Right ventricle myocardium inferior (tissue), 1 donor: ENCODE results near the gene SPAAR. TPM values are rescaled to one million over a fixed set of nuclear protein-coding genes. Genes with fewer than 3 reads are reported as not detected.
A peak's percentile ranks its signal among the peaks of the same experiment; 100 is the strongest.
"Not testable (repeated sequence)": the region's sequence is repeated elsewhere in the genome, so short reads cannot be mapped to it uniquely, and the experiment has no call there.

Experiments used
- ATAC-seq: fragments of 200-7000 bp; cut with Tn5 transposase; one replicate; pipeline ENCODE4 v1.9.1; 2020; ENCODE audit warnings: mild to moderate bottlenecking, moderate library complexity
- DNase-seq: peaks from one replicate; pipeline ENCODE4 v3.0.0; 2021; ENCODE audit errors: missing footprints
- intact Hi-C: fragments of 100-400 bp; cut with DNase I; formaldehyde crosslinking; loops from one replicate; pipeline ENCODE4 v1.11.0; 2022
- total RNA-seq: library from RNA; stranded (reverse); fragmentation: NEBNext Ultra II Directional; extraction: Animal tissue kit (Norgen Biotek cat#: 25700); gene quantifications from one replicate; pipeline ENCODE4 v1.2.1, GENCODE V29; 2021
- donor health status: DM: no; HTN: yes; CAD: no; lungs with severe emphysema.

The SPAAR gene
- total RNA-seq, 1 donor from 2014 or later: 9.6 TPM

GRCh38 chr9:35897376-35898099 lies 11.8 kb upstream of the SPAAR start:
- DNase-seq, ATAC-seq, intact Hi-C loops: not testable (repeated sequence)

- no peak for ATAC-seq
- DNase-seq: no peak
- intact Hi-C loops: no loop called here
Measured at GRCh38 chr9:35898337-35898736, 11.0 kb upstream of the SPAAR start.

GRCh38 chr9:35899021-35899420 lies 10.3 kb upstream of the SPAAR start:
- DNase-seq (no peak), ATAC-seq (no peak)
- intact Hi-C loops: no loop called here

DNA sequence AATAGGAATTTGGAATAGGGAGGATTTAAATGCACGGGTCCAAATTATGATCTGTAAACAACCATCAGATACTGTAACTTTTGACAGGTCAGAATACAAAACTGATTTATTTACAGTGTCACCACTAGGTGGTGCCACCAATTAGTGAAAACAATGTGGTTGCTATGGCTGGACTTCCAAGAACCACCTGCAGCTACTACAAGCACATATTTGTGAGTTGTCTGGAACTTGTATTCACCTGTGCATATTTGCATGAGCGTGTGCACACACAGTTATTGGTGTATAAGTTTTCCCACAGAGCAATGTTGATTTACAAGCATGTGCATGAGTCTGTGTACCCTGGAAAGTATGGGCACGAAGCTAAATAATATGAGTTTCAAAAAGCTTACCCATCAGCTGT lies 6.2 kb upstream of the SPAAR start:
- DNase-seq: no peak
- no peak for ATAC-seq
- intact Hi-C loops: loop anchor here (1.0 kb wide), 2 partner anchors 42 to 120 kb away; no protein-coding TSS in a partner anchor

- no peak for DNase-seq
Measured at GRCh38 chr9:35904338-35904737, 5.0 kb upstream of the SPAAR start.

GRCh38 chr9:35905051-35905781 lies 4.1 kb upstream of the SPAAR start:
- DNase-seq: no peak
- ATAC-seq: no peak
- intact Hi-C loops: no loop called here

More at GRCh38 chr9:35904338-35904737, 5.0 kb upstream of the SPAAR start:
- no peak for ATAC-seq
- intact Hi-C loops: no loop called here

GRCh38 chr9:35905912-35906679 lies 3.2 kb upstream of the SPAAR start, which contains the start of gene HRCT1:
Gene HRCT1, plus strand, starts transcription at chr9:35906202. Its CDS starts 86 bp downstream, at chr9:35906288.
- intact Hi-C loops: no loop called here
- DNase-seq: peak; percentile 94
- peak; percentile 57 for ATAC-seq

- intact Hi-C loops: no loop called here
- peak; percentile 76 for DNase-seq
- peak; percentile 65 for ATAC-seq
Measured at GRCh38 chr9:35906923-35907699, 2.2 kb upstream of the SPAAR start.

DNA sequence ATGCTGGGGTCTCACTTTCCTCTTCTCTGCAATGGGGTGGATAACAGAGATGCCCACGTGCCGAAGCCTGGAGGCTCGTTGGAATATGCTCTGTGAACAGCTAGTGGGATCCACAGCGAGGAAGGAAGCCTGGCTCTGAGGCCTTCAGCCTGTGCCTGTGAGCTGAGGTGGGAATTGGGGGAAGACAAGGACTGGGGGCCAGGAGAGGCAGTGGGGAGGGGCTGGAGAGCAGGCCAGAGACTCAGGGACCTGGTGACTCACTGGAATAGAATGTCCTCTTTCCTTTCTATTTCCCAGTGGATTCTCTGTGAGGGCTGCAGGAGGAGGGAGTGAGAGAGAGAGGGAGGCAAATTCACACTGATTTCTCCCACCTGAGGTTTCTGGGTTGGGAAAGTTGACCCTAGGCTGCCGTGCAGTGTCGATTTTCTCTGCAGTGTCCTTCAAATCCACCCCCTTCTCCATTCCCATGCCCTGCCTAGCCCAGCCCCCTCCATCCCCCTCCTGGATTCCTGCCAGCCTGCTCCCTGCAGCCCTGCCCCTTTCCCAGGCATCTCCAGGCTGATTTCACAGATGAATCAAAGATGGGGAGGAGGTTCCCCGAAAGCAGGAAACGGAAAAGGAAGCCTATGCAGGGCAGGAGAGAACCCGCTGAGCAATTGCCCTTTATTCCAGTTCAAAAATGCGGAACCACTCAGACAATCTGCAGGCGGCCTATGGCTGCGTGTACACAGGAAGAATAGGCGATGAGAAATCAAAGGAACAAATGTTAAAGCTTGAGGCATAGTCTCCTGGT lies 1.4 kb upstream of the SPAAR start:
- intact Hi-C loops: no loop called here
- ATAC-seq: peak; percentile 64
- DNase-seq: peak; percentile 77

- DNase-seq: peak; percentile 78
- intact Hi-C loops: no loop called here
- ATAC-seq: peak; percentile 7
Measured at GRCh38 chr9:35908504-35909125, 675 bp upstream of the SPAAR start.

- intact Hi-C loops: no loop called here
- peak; percentile 85 for DNase-seq
- peak; percentile 20 for ATAC-seq
Measured at GRCh38 chr9:35909687-35910612, 660 bp downstream of the SPAAR start.

DNA sequence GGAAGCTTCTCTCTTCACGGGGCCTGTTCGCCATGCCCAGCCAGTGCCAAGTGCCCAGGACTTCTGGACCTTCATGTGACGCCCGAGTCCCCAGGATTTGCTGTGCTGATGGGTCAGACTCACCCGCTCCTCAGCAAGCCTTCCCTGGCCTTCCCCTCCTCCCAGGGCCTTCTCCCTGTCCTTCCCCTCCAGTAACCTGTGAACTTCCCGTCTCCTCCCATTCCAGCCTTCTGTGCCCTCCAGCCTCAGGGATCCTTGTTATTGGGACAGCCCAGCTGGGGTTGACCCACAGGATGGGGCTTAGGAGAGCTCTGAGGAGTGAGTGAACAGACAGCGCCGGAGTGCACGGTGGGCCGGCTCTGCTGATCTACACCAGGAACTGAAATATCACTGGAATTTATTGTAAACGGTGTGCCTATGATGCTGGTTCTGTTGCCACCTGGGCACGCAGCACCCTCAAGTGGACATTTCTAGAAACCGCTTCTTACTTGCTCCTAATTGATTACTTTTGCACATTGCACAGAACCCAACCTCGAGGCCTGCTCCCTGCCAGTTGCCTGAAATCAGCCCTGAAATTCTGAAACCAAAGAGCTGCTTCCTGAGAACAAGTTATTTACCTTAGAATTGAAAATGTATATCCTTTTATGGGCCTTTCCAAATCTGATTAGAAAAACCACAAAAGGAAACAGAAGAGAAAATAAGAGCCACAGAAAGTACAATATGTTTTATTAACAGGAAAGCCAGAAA lies 1.5 kb downstream of the SPAAR start:
- no peak for ATAC-seq
- DNase-seq: no peak
- intact Hi-C loops: no loop called here

DNA sequence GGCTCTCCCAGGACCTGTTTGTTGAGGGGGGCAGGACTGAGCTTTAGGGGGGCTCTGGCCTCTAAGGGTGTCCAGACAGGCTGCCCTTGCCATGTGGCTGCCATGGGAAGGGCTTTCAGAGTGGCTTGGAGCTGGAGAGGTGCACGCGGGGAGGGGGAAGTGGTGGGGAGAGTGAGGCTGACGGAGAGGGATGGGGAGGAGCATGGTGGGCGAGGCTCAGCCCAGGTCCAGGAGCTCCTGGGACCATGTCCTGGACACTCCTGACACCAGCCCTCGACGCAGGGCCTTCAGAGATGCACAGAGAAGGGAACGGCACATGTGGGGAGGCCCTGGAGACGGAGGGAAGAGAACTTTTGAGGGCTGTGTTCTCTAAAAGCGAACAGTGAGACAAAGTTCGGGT lies 2.4 kb downstream of the SPAAR start:
- ATAC-seq: no peak
- no peak for DNase-seq
- intact Hi-C loops: no loop called here

GRCh38 chr9:35912791-35913400 lies 3.6 kb downstream of the SPAAR start:
- ATAC-seq (no peak), DNase-seq (no peak)
- intact Hi-C loops: no loop called here

DNA sequence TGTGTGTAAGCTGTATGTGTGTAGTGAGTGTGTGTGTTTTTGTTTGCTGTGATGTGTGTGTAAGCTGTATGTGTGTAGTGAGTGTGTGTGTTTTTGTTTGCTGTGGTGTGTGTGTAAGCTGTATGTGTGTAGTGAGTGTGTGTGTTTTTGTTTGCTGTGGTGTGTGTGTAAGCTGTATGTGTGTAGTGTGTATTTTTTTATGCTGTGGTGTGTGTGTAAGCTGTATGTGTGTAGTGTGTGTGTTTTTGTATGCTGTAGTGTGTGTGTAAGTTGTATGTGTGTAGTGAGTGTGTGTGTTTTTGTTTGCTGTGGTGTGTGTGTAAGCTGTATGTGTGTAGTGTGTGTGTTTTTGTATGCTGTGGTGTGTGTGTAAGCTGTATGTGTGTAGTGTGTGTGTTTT lies 4.1 kb downstream of the SPAAR start:
- ATAC-seq, intact Hi-C loops, DNase-seq: not testable (repeated sequence)
